ENCODE measurements around the gene SEMA6A.

SEMA6A gene

GRCh38 chr5:116411101-116411571 lies 163.5 kb downstream of the SEMA6A start:
- in situ Hi-C loops (cut with MboI; ENCODE audit: low sequenced_read_pairs) = no loop called here

DNA sequence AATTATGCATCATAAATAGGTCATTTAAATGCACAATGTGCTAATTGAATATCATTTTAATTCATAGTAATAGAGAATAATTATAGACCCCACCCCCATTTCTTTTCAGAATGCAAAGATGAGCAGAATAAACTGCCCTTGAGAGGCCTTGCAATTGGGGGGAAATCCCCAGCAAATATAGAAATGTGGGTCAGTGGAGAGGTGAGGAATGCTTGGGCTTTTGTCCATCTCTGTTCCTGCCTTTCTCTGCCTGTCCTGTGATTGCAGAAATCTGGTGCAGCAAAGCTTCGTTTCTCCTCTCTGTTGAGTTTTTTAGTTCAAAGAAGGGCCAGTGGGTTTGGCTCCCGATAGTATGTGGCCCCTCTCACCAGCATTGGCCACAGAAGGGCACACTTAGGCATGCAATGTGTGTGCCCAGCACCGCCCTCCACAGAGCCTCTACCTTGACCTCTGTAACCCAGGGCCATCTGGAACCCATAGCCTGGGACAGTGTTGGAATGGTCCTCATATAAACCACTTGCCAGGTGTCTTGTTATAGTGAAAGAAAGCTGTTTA lies 164.2 kb downstream of the SEMA6A start:
- in situ Hi-C loops (cut with MboI; ENCODE audit: low sequenced_read_pairs) = no loop called here

DNA sequence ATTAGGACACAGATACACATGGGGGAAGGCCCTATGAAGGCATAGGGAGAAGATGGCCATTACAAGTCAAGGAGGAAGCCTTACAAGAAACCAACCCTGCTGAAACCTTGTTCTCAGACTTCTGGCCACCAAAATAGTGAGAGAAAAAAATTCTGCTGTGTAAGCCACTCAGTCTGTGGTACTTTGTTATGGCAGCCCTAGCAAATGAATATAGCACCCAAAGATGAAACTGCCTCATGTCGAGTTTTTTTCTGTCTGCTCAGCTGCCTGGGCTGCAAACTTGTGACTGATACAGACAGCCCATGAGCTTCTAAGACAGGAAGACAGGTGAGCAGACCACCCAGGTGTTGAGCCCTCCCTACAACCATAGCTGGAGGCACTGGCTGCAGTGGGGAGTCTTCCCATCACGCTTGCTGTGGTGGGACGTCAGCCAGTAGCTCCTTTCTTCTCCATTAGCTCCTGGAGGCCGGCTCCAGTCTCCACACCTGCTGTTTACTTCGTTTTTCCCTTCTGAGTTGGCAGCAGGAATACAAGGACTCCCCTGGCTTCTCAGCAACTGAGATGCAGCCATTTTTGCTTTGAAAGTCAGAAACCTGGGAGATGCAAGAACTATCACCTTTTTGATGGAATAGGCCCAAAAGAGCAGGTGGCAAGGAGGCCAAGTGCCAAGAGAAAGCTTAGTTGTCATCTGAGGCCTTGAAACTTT lies 164.9 kb downstream of the SEMA6A start:
- in situ Hi-C loops (cut with MboI; ENCODE audit: low sequenced_read_pairs) = no loop called here

- in situ Hi-C loops (cut with MboI; ENCODE audit: low sequenced_read_pairs) = no loop called here
These were observed 168.1 kb downstream of the SEMA6A start for GRCh38 chr5:116406306-116407041.

DNA sequence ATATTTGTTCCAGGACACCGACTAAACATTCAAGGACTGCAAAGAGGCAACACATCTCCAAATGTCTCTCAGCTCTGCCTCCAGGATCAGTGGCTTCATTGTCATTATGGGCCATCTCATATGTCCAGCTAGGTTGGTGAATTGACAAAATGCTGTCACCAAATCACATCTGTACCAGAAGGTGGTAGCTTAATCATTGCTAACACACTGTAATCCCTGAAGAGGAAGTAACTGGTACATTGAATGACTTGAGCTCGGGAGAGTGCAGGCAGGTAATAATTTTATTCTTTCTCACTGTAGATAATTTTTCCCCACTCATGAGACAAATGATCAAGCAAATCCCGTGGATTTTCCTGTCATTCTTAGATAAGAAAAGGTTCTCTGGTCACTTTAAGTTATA lies 169.8 kb downstream of the SEMA6A start:
- in situ Hi-C loops (cut with MboI; ENCODE audit: low sequenced_read_pairs) = no loop called here

- in situ Hi-C loops (cut with MboI; ENCODE audit: low sequenced_read_pairs) = no loop called here
These were observed 170.6 kb downstream of the SEMA6A start for GRCh38 chr5:116404016-116404415.

GRCh38 chr5:116402235-116402634 lies 172.4 kb downstream of the SEMA6A start:
- in situ Hi-C loops (cut with MboI; ENCODE audit: low sequenced_read_pairs) = no loop called here

DNA sequence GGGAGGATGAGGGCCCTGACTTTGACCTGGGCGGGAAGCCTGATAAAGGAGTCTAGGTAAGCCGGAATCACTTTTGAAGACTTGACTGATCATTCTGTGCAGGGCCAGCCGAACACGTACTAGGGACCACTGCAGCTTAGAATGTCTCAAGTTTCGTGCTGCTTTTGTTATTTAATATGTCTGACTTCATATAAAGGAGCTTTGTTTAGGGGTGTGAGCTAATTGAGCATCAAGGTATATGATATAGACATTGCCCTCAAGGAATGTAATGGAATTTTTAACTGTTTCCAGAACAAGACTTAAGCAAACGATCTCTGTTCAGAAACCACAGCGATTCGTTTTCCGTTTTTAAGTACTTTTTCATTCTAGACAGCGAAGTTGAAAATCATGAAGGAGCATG lies 173.0 kb downstream of the SEMA6A start:
- in situ Hi-C loops (cut with MboI; ENCODE audit: low sequenced_read_pairs) = no loop called here

DNA sequence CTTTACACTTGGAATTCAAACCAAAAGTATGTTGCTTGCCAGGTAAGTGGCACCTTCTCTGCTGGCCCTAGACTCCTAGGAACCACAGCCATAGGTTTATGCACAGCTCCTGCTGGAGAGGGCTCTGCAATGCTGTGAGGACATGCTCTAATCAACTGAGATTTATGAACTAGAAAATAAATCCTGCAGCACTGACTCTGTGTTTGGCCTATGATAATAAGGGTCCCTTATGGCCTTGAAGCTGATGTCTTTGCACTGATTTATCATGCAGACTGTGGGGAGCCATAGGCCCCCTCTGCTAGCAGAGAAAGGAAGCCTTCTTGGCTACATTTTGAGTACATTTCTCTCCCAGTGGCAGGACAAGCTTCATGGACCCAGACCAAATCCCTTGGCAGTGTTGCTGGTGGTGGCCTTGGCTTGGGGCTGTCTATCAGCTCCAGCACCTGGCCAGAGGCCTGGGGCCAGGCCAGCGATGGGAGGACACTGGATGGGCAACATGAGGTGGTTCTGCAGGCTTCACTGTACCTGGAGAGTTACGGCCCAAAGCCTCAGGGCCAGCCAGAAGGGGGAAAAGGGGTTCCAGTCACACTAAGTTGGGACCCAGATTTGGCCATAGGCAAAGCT lies 178.0 kb downstream of the SEMA6A start:
- in situ Hi-C loops (cut with MboI; ENCODE audit: low sequenced_read_pairs) = no loop called here

- in situ Hi-C loops (cut with MboI; ENCODE audit: low sequenced_read_pairs) = no loop called here
These were observed 178.9 kb downstream of the SEMA6A start for GRCh38 chr5:116395631-116396203.

- in situ Hi-C loops (cut with MboI; ENCODE audit: low sequenced_read_pairs) = no loop called here
These were observed 179.4 kb downstream of the SEMA6A start for GRCh38 chr5:116395226-116395625.

DNA sequence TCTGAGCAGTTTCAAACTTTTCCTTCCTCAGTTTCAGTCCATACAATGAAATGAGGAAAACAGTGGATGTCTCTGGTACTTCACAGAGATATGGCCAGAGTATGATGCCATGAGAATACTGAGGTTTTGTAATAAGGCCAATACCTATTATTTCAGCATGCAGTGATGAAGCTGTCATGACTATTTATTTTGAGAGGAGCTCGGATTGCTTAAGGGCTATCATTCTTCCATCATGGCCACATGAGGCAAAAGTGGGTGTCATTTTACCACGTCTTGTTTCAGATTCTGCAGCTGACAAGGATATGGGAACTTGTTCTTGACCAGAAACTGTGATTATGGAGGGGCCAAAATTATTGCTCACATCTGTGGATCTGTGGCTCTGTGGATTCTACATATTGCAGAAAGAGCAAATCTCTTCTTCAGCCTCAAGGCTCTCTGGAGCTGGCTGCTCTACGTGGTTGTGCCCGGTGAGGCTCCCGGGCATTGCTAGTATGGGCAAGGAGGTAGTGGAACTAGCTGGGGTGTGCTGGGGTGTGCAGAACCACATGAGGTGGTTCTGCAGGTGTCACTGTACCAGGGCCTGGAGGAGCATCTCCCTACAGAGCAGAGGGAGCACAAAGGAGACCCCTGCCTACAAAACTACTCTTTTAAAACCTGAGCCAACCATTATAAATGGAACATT lies 180.3 kb downstream of the SEMA6A start:
- in situ Hi-C loops (cut with MboI; ENCODE audit: low sequenced_read_pairs) = no loop called here

Data from HL-60/S4 (cell line).